PFSK-1 (cell line): ENCODE measurements around the gene RNU5B-1.

ENCODE experiments used
- FOXP2 ChIP-seq: optimal IDR thresholded peaks from 2 replicates; pipeline ENCODE3; 2011; ENCODE audit warnings: borderline replicate concordance, control low read depth, inconsistent platforms; ENCODE audit not compliant: insufficient read depth; ENCODE audit errors: extremely low read length, extremely low read depth
- POLR2AphosphoS5 ChIP-seq: IDR thresholded peaks from 2 replicates; pipeline ENCODE4 v1.6.1; 2012; ENCODE audit warnings: low read depth, mild to moderate bottlenecking, control low read depth, low read length, moderate library complexity
- REST ChIP-seq, 2 experiments: IDR thresholded peaks; 2 replicates each; pipeline versions ENCODE4 v1.6.1 to v1.8.0; 2011 to 2012; ENCODE audit warnings: low read depth in 2 of 2, low read length in 2 of 2, control low read depth in 1 of 2, inconsistent platforms in 1 of 2, mild to moderate bottlenecking in 1 of 2, moderate library complexity in 1 of 2; ENCODE audit not compliant: insufficient read depth in 1 of 2
- SIN3A ChIP-seq: IDR thresholded peaks from 2 replicates; pipeline ENCODE4 v1.6.1; 2012; ENCODE audit warnings: mild to moderate bottlenecking, low read length, moderate library complexity, borderline replicate concordance; ENCODE audit not compliant: insufficient read depth
- TAF1 ChIP-seq: IDR thresholded peaks from 2 replicates; pipeline ENCODE4 v1.6.1; 2012; ENCODE audit warnings: low read length, control low read depth, borderline replicate concordance; ENCODE audit not compliant: insufficient read depth

RNU5B-1 gene

GRCh38 chr15:65259367-65259797 is 45.1 kb upstream of the RNU5B-1 start:
- TF ChIP-seq FOXP2 (no peak), POLR2AphosphoS5 (no peak), TAF1 (no peak), REST (IDR thresholded peaks at IDR 0.05; ENCODE audit: insufficient read depth in 1 of 2, low read depth in 2 of 2, low read length in 2 of 2) (no peak), SIN3A (no peak)

GRCh38 chr15:65260968-65261367 is 43.5 kb upstream of the RNU5B-1 start:
- TF ChIP-seq SIN3A (no peak), FOXP2 (no peak), REST (IDR thresholded peaks at IDR 0.05; ENCODE audit: insufficient read depth in 1 of 2, low read depth in 2 of 2, low read length in 2 of 2) (no peak), TAF1 (no peak), POLR2AphosphoS5 (no peak)

GRCh38 chr15:65263313-65263712 is 41.2 kb upstream of the RNU5B-1 start:
- no peak for TF ChIP-seq POLR2AphosphoS5
- no peak for TF ChIP-seq SIN3A

GRCh38 chr15:65264863-65265430 is 39.5 kb upstream of the RNU5B-1 start:
- no peak for TF ChIP-seq REST (IDR thresholded peaks at IDR 0.05; ENCODE audit: insufficient read depth in 1 of 2, low read depth in 2 of 2, low read length in 2 of 2)
- TF ChIP-seq POLR2AphosphoS5 = no peak
- TF ChIP-seq SIN3A = no peak
- TF ChIP-seq FOXP2 = no peak
- no peak for TF ChIP-seq TAF1

GRCh38 chr15:65266469-65266868 is 38.0 kb upstream of the RNU5B-1 start:
- TF ChIP-seq TAF1 (no peak), POLR2AphosphoS5 (no peak), REST (IDR thresholded peaks at IDR 0.05; ENCODE audit: insufficient read depth in 1 of 2, low read depth in 2 of 2, low read length in 2 of 2) (no peak), FOXP2 (no peak)
